KMS-11 (cell line): ENCODE data around the gene VPS35L.
A peak's percentile ranks its signal among the peaks of the same experiment; 100 is the strongest.

ENCODE experiments used
- H2AFZ ChIP-seq: fragments of 200-600 bp; sonication (generic); 2 replicates; pipeline ENCODE4 v1.6.1; 2016; ENCODE audit warnings: antibody characterized with exemption, mixed run types, low read depth
- H3K27ac ChIP-seq: fragments of 200-600 bp; sonication (generic); 2 replicates; pipeline ENCODE4 v1.6.1; 2016; ENCODE audit warnings: mild to moderate bottlenecking, mixed run types
- H3K27me3 ChIP-seq: fragments of 200-600 bp; sonication (generic); 2 replicates; pipeline ENCODE4 v1.6.1; 2017; ENCODE audit warnings: mild to moderate bottlenecking, low read depth, mixed run types, moderate library complexity; ENCODE audit not compliant: insufficient read depth
- H3K36me3 ChIP-seq: fragments of 200-600 bp; sonication (generic); 2 replicates; pipeline ENCODE4 v1.6.1; 2017; ENCODE audit warnings: mild to moderate bottlenecking, mixed run types; ENCODE audit not compliant: insufficient read depth
- H3K4me1 ChIP-seq: fragments of 200-600 bp; sonication (generic); 2 replicates; pipeline ENCODE4 v1.6.1; 2016; ENCODE audit warnings: mild to moderate bottlenecking, low read depth, mixed run types; ENCODE audit not compliant: poor library complexity, severe bottlenecking
- H3K4me2 ChIP-seq: fragments of 200-600 bp; sonication (generic); 2 replicates; pipeline ENCODE4 v1.7.0; 2016; ENCODE audit warnings: mild to moderate bottlenecking, mixed run types
- H3K4me3 ChIP-seq: fragments of 200-600 bp; sonication (generic); IDR thresholded peaks from 2 replicates; pipeline ENCODE4 v1.6.1; 2017; ENCODE audit warnings: low read depth, low read length, mixed read lengths; ENCODE audit not compliant: insufficient read depth
- H3K79me2 ChIP-seq: fragments of 200-600 bp; sonication (generic); 2 replicates; pipeline ENCODE4 v1.6.1; 2016; ENCODE audit warnings: low read depth, mixed run types; ENCODE audit not compliant: insufficient read depth
- H3K9ac ChIP-seq: fragments of 200-600 bp; sonication (generic); 2 replicates; pipeline ENCODE4 v1.6.1; 2016; ENCODE audit warnings: mild to moderate bottlenecking, mixed run types
- H4K20me1 ChIP-seq: fragments of 200-600 bp; sonication (generic); 2 replicates; pipeline ENCODE4 v1.6.1; 2016; ENCODE audit warnings: mild to moderate bottlenecking, mixed run types; ENCODE audit not compliant: insufficient read depth
- TF ChIP-seq, protein P1 (sequence below): fragments of 200-600 bp; sonication (generic); conservative IDR thresholded peaks from 2 replicates; pipeline ENCODE4 v1.6.1; 2017; ENCODE audit warnings: low read depth, mild to moderate bottlenecking, antibody characterized with exemption, low read length, moderate library complexity, mixed read lengths

Gene VPS35L

DNA sequence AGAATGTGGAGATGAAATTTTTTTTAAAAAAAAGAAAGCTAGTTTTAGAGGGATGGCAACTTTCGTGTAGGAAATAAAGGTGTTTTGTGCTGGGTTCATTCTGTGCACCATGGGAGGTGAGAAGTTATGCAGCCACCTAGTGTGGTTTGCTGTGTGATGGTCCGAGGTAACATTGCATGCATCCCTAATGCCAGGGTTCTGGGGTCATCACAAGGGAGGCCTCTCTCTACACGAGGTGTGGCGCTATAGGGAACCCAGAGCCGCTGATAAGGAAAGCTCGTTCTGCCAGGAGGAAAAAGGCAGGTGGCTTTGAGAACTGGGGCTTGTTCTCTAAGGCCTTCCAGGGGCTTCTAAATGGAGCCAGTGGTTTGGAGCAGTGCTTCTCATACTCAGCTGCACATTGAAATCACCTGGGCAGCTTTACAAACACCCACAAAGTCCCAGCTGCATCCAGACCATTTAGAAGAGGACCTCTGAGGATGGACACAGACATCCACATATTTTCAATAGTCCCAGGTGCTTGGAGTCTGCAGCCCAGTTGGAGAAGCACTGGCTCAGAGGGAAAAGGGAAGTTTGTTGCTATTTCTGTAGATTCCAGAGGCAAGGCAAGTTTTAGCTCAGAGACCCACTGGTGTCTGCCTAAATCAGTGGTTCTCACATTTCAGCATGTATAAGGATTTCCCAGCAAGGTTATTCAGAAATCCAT, 43.5 kb downstream of the VPS35L start:
- no peak overlapping the region for H3K4me3 ChIP-seq
- H3K4me1 ChIP-seq, result peaks cover 6% of the 10 kb centered on the region
- TF ChIP-seq, protein P1, sequence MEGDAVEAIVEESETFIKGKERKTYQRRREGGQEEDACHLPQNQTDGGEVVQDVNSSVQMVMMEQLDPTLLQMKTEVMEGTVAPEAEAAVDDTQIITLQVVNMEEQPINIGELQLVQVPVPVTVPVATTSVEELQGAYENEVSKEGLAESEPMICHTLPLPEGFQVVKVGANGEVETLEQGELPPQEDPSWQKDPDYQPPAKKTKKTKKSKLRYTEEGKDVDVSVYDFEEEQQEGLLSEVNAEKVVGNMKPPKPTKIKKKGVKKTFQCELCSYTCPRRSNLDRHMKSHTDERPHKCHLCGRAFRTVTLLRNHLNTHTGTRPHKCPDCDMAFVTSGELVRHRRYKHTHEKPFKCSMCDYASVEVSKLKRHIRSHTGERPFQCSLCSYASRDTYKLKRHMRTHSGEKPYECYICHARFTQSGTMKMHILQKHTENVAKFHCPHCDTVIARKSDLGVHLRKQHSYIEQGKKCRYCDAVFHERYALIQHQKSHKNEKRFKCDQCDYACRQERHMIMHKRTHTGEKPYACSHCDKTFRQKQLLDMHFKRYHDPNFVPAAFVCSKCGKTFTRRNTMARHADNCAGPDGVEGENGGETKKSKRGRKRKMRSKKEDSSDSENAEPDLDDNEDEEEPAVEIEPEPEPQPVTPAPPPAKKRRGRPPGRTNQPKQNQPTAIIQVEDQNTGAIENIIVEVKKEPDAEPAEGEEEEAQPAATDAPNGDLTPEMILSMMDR, result no peak
- no peak overlapping the region for H3K27ac ChIP-seq
- H4K20me1 ChIP-seq, result no peaks in the 10 kb centered on the region
- no peaks in the 10 kb centered on the region for H3K27me3 ChIP-seq
- no peak overlapping the region for H2AFZ ChIP-seq
- no peak overlapping the region for H3K4me2 ChIP-seq
- H3K9ac ChIP-seq, result no peak overlapping the region
- no peaks in the 10 kb centered on the region for H3K36me3 ChIP-seq
- no peaks in the 10 kb centered on the region for H3K79me2 ChIP-seq

GRCh38 chr16:19599968-19600716, 44.6 kb downstream of the VPS35L start:
- TF ChIP-seq, protein P1, result no peak
- H3K27ac ChIP-seq, result no peak overlapping the region
- no peak overlapping the region for H3K4me2 ChIP-seq
- H2AFZ ChIP-seq, result peak overlapping the region; percentile 96; the same call in 1 of the 2 replicates
- peaks cover 6% of the 10 kb centered on the region for H3K4me1 ChIP-seq
- H3K36me3 ChIP-seq, result no peaks in the 10 kb centered on the region
- H3K4me3 ChIP-seq, result no peak overlapping the region
- H4K20me1 ChIP-seq, result no peaks in the 10 kb centered on the region
- H3K9ac ChIP-seq, result no peak overlapping the region
- no peaks in the 10 kb centered on the region for H3K79me2 ChIP-seq
- H3K27me3 ChIP-seq, result no peaks in the 10 kb centered on the region

DNA sequence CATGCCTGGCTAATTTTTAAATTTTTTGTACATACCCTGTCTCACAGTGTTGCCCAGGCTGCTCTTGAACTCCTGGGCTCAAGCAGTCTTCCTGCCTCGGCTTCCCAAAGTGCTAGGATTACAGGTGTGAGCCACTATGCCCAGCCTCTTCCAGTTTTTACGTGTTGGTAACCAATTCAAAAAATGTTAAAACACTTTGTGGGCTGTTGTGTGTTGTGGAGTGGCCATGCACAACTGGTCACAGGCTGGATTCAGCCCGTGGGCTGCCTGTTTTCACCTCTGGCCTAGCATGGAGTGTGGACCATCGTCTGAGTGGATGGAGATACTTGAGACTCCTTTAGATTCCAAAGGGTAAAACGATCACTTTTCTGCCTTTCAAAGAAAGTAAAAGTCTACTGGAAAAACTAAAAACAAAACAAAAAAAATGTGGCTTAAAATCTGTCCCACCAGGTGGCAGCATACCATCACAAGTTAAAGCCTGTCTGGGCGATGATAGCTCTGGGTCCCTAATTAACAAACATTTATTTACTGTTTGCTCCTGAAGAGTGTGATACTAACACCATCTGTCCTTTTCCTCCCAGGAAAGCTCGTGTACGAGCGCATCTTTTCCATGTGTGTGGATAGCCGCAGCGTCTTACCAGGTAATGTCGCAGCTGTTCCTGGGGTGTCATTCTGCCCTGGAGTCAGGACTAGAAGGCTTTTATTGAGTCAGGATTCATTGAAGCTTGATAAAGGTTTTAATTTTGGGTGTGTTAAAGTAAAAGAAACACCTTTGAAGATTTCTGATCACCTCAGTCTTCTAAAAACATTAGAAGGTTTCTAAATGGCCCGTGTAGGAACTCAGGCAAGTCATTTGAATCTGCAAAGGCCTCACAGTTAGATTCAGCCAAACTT, 45.8 kb downstream of the VPS35L start:
- peaks cover 6% of the 10 kb centered on the region for H3K4me1 ChIP-seq
- H3K4me3 ChIP-seq, result no peak overlapping the region
- H3K36me3 ChIP-seq, result no peaks in the 10 kb centered on the region
- peak overlapping the region; percentile 96 for H2AFZ ChIP-seq
- H3K4me2 ChIP-seq, result peak overlapping the region; percentile 35; the same call in 1 of the 2 replicates
- H3K79me2 ChIP-seq, result no peaks in the 10 kb centered on the region
- no peaks in the 10 kb centered on the region for H4K20me1 ChIP-seq
- TF ChIP-seq, protein P1, result peak; percentile 90
- peak overlapping the region; percentile 45; the same call in 1 of the 2 replicates for H3K9ac ChIP-seq
- H3K27ac ChIP-seq, result no peak overlapping the region
- no peaks in the 10 kb centered on the region for H3K27me3 ChIP-seq

GRCh38 chr16:19604911-19605310, 49.4 kb downstream of the VPS35L start:
- no peaks in the 10 kb centered on the region for H4K20me1 ChIP-seq
- TF ChIP-seq, protein P1, result no peak
- no peak overlapping the region for H2AFZ ChIP-seq
- H3K27ac ChIP-seq, result no peak overlapping the region
- H3K27me3 ChIP-seq, result no peaks in the 10 kb centered on the region
- H3K9ac ChIP-seq, result no peak overlapping the region
- H3K4me3 ChIP-seq, result no peak overlapping the region
- no peaks in the 10 kb centered on the region for H3K36me3 ChIP-seq
- peaks cover 6% of the 10 kb centered on the region for H3K4me1 ChIP-seq
- no peak overlapping the region for H3K4me2 ChIP-seq
- H3K79me2 ChIP-seq, result no peaks in the 10 kb centered on the region
